NCI-H1105 (cell line): Measurements from ENCODE around the gene ALG3.

Experiments used
- DNase-seq: peaks from one replicate; lab custom pipeline; 2025; lab: John Stamatoyannopoulos, UW

ALG3 gene

GRCh38 chr3:184192889-184193288 is 55.9 kb downstream of the ALG3 start:
- DNase-seq = no peak
